Measurements from ENCODE around the gene GRIFIN. TPM values are rescaled to one million over a fixed set of nuclear protein-coding genes. Genes with fewer than 3 reads are reported as not detected.

Gene GRIFIN
- total RNA-seq, 1 experiment from 2014 or later = not detected

DNA sequence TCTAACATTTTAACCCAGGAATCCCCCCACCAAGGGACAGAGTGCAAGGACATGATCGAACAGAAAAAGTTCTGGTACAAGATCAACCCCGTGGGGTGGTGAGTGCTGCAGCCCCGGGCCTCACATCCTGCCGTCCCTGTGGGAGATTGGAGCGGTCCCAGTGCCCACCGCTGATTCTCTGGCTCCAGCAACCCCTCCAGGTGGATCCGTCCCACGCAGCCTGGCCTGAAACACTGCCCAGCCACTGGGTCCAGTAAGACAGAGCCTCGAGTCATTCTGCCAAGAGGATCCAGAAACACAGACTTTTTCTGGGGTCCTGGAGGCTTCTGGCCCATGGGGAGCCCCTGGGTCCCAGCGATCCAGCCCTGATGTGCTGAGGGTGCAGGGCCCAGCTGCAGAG is 29.5 kb downstream of the GRIFIN start:
- CTCF ChIA-PET = no interaction called here

GRCh38 chr7:2445898-2446555 is 30.2 kb downstream of the GRIFIN start:
- no TSS peak for BruUV-seq (replicated peaks)
- ATAC-seq (no peak), DNase-seq (no peak)
- Histone ChIP-seq H4K20me1 (ENCODE audit: low read length) (no peaks in the 10 kb centered on the region), H3K9ac (ENCODE audit: low read length) (no peak overlapping the region), H3K9me2 (replicated peaks; ENCODE audit: low read length) (no peaks in the 10 kb centered on the region), H3K36me3 (ENCODE audit: low read depth, low read length) (no peaks in the 10 kb centered on the region), H3K4me1 (ENCODE audit: insufficient read depth, low read length) (no peaks in the 10 kb centered on the region), H3K4me3 (ENCODE audit: low read length) (no peak overlapping the region), H3K27me3 (ENCODE audit: low read length) (no peaks in the 10 kb centered on the region), H3K4me2 (ENCODE audit: low read length) (no peak overlapping the region), H3F3A (ENCODE audit: low read length, unreplicated experiment) (no peaks in the 10 kb centered on the region), H3K27ac (ENCODE audit: low read length) (no peak overlapping the region), H3K79me2 (ENCODE audit: low read length) (no peaks in the 10 kb centered on the region), H2AFZ (ENCODE audit: low read length) (no peak overlapping the region), H3K9me3 (ENCODE audit: low read length) (no peaks in the 10 kb centered on the region)
- ChIA-PET CTCF (no interaction called here), POLR2A (ENCODE audit: unreplicated experiment) (no interaction called here)
- no peak for TF ChIP-seq EZH2phosphoT487 (IDR thresholded peaks at IDR 0.05; ENCODE audit: borderline replicate concordance, low read length)
- no peak for TF ChIP-seq CTCF (conservative IDR thresholded peaks at IDR 0.05; ENCODE audit: low read depth, low read length)
- TF ChIP-seq EZH2 (IDR thresholded peaks at IDR 0.05; ENCODE audit: low read length, unreplicated experiment) = no peak
- intact Hi-C loops (cut with micrococcal nuclease) = no loop called here

More for the DNA sequence above, 29.5 kb downstream of the GRIFIN start:
- POLR2A ChIA-PET (ENCODE audit: unreplicated experiment) = no interaction called here
- Histone ChIP-seq H3K9me2 (replicated peaks; ENCODE audit: low read length) (no peaks in the 10 kb centered on the region), H2AFZ (ENCODE audit: low read length) (no peak overlapping the region), H3K27ac (ENCODE audit: low read length) (no peak overlapping the region), H3K4me2 (ENCODE audit: low read length) (no peak overlapping the region), H3K9ac (ENCODE audit: low read length) (no peak overlapping the region), H3K4me1 (ENCODE audit: insufficient read depth, low read length) (peaks cover 3% of the 10 kb centered on the region), H3K4me3 (ENCODE audit: low read length) (no peak overlapping the region), H3F3A (ENCODE audit: low read length, unreplicated experiment) (no peaks in the 10 kb centered on the region), H3K9me3 (ENCODE audit: low read length) (no peaks in the 10 kb centered on the region), H4K20me1 (ENCODE audit: low read length) (no peaks in the 10 kb centered on the region), H3K36me3 (ENCODE audit: low read depth, low read length) (no peaks in the 10 kb centered on the region), H3K27me3 (ENCODE audit: low read length) (no peaks in the 10 kb centered on the region), H3K79me2 (ENCODE audit: low read length) (no peaks in the 10 kb centered on the region)
- TF ChIP-seq EZH2 (IDR thresholded peaks at IDR 0.05; ENCODE audit: low read length, unreplicated experiment) = no peak
- DNase-seq (no peak), ATAC-seq (no peak)
- BruUV-seq (replicated peaks) = no TSS peak
- intact Hi-C loops (cut with micrococcal nuclease) = no loop called here

DNA sequence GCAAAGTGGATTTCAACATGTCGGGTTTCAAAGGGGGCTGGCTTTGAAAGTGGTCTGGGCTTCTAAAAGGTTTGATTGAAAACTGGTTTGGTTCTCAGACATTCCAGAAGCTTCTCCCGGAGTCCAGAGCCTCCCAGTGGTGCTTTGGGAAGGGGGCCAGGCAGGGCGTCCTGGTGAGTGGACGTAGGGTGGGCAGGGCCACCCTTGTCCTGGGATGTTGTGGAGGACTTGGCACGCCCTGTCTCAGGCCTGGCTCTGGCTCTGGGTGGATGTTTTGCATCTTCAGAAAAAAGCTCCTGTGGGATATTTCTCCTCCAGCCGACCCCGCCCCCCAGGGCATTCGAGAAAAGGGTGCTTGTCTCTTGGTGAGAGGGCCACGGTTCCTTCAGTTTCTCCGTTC is 31.2 kb downstream of the GRIFIN start:
- Histone ChIP-seq H3K4me2 (ENCODE audit: low read length) (no peak overlapping the region), H3F3A (ENCODE audit: low read length, unreplicated experiment) (no peaks in the 10 kb centered on the region), H3K27ac (ENCODE audit: low read length) (no peak overlapping the region), H3K9me3 (ENCODE audit: low read length) (no peaks in the 10 kb centered on the region), H3K4me1 (ENCODE audit: insufficient read depth, low read length) (peaks cover 8% of the 10 kb centered on the region), H2AFZ (ENCODE audit: low read length) (no peak overlapping the region), H3K79me2 (ENCODE audit: low read length) (no peaks in the 10 kb centered on the region), H4K20me1 (ENCODE audit: low read length) (no peaks in the 10 kb centered on the region), H3K9me2 (replicated peaks; ENCODE audit: low read length) (no peaks in the 10 kb centered on the region), H3K36me3 (ENCODE audit: low read depth, low read length) (no peaks in the 10 kb centered on the region), H3K27me3 (ENCODE audit: low read length) (no peaks in the 10 kb centered on the region), H3K9ac (ENCODE audit: low read length) (no peak overlapping the region), H3K4me3 (ENCODE audit: low read length) (no peak overlapping the region)
- no TSS peak for BruUV-seq (replicated peaks)
- POLR2A ChIA-PET (ENCODE audit: unreplicated experiment) = no interaction called here
- DNase-seq = no peak
- no peak for TF ChIP-seq EZH2 (IDR thresholded peaks at IDR 0.05; ENCODE audit: low read length, unreplicated experiment)
- TF ChIP-seq EZH2phosphoT487 (IDR thresholded peaks at IDR 0.05; ENCODE audit: borderline replicate concordance, low read length) = no peak
- TF ChIP-seq CTCF (conservative IDR thresholded peaks at IDR 0.05; ENCODE audit: low read depth, low read length) = no peak
- intact Hi-C loops (cut with micrococcal nuclease) = no loop called here
- CTCF ChIA-PET = no interaction called here
- ATAC-seq = no peak

Data from PC-3 (cell line).